GM12892 (cell line): ENCODE results near the gene GPR156.
A peak's percentile ranks its signal among the peaks of the same experiment; 100 is the strongest.
"Not testable (repeated sequence)": the region's sequence is repeated elsewhere in the genome, so short reads cannot be mapped to it uniquely, and the experiment has no call there.

Source experiments
- DNase-seq: peaks from one replicate; pipeline ENCODE4 v3.0.0; 2011; ENCODE audit not compliant: insufficient read length
- FAIRE-seq: peaks from 2 replicates; lab custom pipeline; 2011; peaks lifted over from hg19 to GRCh38; lab: Jason Lieb, UNC
- POLR2A ChIP-seq: IDR thresholded peaks from 2 replicates; pipeline ENCODE4 v1.6.1; 2011; ENCODE audit warnings: low read depth, low read length, control low read depth
- POLR2AphosphoS5 ChIP-seq: IDR thresholded peaks from 2 replicates; pipeline ENCODE4 v1.6.1; 2011; ENCODE audit warnings: low read depth, low read length, control low read depth
- TAF1 ChIP-seq: IDR thresholded peaks from 2 replicates; pipeline ENCODE4 v1.6.1; 2011; ENCODE audit warnings: low read depth, mild to moderate bottlenecking, control low read depth, low read length, borderline replicate concordance

GPR156 gene

DNA sequence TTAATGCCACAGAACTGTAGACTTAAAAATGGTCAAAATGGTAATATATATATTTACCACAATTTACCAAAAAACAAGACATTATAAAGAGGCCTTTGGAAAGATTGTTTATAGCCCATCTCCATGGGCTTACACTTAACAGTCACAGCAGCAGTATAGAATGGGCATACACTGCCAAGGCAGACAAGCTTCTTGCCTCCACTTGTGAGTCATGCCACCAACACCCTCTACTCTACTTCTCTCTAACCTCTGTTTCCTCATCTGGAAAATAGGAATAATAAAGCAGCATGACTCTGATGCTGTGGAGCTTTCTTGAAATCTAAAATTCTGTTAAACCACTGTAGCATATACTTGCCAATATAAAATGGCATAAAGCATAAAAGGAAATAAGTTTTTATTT is 14.4 kb upstream of the GPR156 start:
- no peak for FAIRE-seq
- no peak for DNase-seq
- TF ChIP-seq POLR2AphosphoS5 = no peak
- no peak for TF ChIP-seq TAF1
- TF ChIP-seq POLR2A = no peak

DNA sequence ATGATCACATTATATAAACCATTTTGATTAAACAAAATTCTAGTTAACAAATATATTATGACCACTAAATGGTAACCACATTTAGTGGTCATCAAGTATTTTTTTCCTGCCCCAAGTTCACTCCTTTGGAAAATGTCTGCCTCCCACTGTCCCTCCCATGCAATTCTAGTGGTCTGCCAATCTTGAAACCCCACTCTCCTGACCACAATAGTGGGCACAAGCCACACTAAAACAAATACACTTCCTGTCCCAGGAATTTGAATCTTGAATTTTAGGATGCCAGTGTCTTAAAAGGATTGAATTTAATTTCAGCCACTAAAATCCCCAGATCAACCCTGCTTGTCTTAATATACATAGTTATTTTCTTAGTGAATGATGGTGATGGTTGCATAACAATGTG is 14.0 kb upstream of the GPR156 start:
- FAIRE-seq = no peak
- DNase-seq = no peak
- TF ChIP-seq POLR2A (no peak), TAF1 (no peak), POLR2AphosphoS5 (no peak)

DNA sequence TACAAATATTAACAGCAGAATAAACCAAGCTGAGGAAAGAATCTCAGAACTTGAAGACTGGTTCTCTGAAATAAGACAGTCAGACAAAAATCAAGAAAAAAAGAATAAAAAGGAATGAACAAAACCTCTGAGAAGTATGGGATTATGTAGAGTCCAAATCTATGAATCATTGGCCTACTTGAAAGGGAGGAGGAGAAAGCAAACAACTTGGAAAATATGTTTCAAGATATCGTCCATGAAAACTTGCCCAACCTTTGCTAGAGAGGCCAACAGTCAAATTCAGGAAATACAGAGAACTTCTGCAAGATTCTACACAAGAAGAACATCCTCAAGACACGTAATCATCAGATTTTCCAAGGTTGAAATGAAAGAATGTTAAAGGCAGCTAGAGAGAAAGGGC is 6.5 kb upstream of the GPR156 start:
- DNase-seq, FAIRE-seq: not testable (repeated sequence)

DNA sequence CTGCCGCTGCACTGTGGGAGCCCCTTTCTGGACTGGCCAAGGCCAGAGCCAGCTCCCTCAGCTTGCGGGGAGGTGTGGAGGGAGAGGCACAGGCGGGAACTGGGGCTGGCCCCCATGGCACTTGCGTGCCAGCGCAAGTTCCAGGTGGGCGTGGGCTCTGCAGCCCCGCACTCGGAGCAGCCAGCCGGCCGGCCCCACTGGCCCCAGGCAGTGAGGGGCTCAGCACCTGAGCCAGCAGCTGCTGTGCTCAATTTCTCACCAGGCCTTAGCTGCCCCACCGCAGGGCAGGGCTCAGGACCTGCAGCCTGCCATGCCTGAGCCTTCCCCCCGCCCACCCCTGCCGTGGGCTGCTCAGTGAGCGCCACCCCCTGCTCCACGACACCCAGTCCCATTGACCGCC is 4.6 kb upstream of the GPR156 start:
- FAIRE-seq (no peak), DNase-seq (no peak)
- TF ChIP-seq TAF1 (no peak), POLR2AphosphoS5 (no peak), POLR2A (no peak)

DNA sequence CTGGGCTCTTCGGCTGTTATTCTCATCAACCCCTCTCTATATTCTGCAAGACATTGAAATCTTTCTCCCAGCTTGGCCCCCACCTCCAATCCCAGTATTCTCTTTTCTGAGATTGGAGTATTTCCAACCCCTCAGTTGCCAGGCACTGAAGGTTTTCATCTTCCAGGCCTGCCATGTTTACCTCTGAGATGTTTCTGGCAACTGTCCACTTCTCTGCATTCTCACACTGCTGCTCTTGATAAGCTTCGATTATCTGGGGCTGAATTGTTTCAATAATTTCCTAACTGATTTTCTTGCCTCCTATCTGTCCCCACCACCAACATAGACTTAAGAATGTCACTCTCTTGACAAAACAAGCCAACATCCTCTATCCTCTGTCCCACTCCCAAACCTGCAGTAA is 1.4 kb upstream of the GPR156 start:
- DNase-seq = no peak
- TF ChIP-seq POLR2A (no peak), POLR2AphosphoS5 (no peak), TAF1 (no peak)
- no peak for FAIRE-seq

DNA sequence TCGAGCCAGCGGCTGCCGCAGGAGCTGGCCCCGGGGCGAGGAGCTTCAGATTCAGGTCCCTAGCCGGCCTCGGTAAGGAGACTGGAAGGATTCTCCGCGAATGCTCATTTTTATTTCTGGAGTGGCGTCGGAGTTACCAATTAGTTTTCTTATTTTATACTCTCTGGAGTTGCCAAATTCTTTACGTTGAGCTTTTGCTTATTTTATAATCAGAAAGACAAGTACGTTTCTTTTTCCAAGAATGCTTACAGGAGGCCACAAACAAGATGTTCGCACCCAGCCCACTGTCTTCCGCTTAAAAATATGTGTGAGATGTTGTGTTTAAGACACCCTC is 453 bp upstream of the GPR156 start:
- DNase-seq = no peak
- TF ChIP-seq POLR2A (no peak), POLR2AphosphoS5 (no peak), TAF1 (no peak)
- no peak for FAIRE-seq

DNA sequence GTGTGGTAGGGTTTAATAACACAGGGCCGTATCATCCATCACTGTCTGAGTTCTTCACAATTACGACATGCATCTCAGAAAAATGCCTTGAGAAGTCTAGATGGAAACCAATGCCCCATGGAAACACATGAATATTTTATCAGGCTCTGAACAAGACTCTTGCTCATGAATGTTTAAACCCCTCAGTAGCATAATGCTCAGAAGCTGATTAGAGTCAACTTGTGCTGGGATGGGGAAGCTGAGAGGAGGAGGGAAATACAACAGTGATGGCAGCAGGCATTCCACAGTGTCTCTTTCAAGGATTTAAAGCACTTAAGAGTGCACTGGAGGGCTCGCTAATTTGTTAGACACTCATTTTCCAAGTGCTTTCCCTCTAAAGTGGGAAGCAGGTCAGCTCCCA is 3.8 kb downstream of the GPR156 start:
- TF ChIP-seq TAF1 = no peak
- TF ChIP-seq POLR2A = no peak
- TF ChIP-seq POLR2AphosphoS5 = no peak
- DNase-seq = no peak
- no peak for FAIRE-seq

DNA sequence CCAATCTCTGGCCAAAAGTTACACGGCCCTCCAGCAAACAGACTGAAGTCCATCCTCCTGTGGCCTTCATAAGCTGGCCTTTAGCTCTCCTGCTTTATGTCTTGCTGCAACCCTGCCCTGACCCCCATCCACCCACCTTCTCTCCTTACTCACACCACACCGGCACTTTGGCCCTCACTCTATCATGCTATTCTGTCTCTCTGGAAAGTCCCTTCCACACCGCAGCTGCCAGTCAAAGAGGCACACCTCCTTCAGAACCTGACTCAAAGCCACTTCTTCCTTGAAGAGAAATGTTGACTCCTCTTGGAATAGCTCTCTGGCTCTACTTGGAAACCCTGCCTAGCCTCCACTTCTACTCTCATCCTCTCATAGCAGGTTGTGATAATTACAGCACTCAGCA is 4.5 kb downstream of the GPR156 start:
- DNase-seq (no peak), FAIRE-seq (peak; percentile 36)
- TF ChIP-seq POLR2A (no peak), TAF1 (no peak), POLR2AphosphoS5 (no peak)

DNA sequence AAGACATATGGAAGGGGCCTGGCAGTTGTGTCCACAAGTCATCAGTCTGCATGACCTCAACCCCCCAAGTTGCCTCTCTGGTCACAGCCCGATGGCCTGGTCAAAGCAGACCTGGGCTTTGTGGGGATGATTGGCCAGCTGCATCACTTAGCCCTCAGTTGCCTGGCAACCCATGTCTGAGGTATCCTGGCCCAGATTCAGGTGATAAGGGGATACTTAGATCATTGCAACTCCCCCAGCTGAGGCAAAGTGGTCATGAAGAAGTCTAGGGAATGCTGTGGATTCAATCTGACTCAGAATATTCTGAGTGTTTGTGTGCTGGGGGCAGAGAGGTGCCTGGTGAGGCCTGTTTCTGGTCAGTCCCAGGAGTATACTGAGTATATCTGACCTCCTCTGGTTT is 5.0 kb downstream of the GPR156 start:
- TF ChIP-seq POLR2A (no peak), TAF1 (no peak), POLR2AphosphoS5 (no peak)
- DNase-seq (no peak), FAIRE-seq (no peak)

DNA sequence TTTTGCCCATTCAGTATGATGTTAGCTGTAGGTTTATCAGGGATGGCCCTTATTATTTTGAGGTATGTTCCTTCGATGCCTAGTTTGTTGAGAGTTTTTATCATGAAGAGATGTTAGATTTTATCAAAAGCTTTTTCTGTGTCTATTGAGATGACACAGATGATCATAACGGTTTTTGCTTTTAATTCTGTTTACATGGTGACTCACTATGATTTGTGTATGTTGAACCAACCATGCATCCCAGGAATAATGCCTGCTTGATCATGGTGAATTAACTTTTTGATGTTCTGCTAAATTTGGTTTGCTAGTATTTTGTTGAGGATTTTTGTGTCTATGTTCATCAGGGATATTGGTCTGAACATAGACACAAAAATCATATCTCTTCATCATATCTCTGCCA is 8.3 kb downstream of the GPR156 start:
- DNase-seq = no peak
- TF ChIP-seq POLR2A (no peak), POLR2AphosphoS5 (no peak), TAF1 (no peak)
- FAIRE-seq = no peak

DNA sequence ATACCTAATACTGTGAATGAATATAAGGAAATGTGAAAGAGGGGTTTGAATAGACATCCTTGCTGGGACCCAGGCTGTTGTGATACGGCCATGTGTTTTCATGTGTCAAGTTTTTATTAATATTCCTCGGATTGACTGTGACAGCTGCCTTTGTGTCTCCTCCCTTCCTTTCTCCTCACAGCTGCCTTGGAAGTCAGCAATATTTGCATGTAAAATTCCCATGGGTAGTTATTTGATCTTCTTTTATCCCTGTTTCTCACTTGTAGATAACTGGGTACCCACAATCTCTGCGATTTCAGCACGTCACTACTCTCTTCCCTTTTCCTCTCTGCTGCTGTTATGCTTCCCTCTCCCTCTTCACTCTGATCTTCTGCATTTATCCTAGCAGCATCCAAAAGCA is 9.4 kb downstream of the GPR156 start:
- no peak for DNase-seq
- TF ChIP-seq POLR2A = no peak
- no peak for TF ChIP-seq TAF1
- no peak for TF ChIP-seq POLR2AphosphoS5
- no peak for FAIRE-seq

DNA sequence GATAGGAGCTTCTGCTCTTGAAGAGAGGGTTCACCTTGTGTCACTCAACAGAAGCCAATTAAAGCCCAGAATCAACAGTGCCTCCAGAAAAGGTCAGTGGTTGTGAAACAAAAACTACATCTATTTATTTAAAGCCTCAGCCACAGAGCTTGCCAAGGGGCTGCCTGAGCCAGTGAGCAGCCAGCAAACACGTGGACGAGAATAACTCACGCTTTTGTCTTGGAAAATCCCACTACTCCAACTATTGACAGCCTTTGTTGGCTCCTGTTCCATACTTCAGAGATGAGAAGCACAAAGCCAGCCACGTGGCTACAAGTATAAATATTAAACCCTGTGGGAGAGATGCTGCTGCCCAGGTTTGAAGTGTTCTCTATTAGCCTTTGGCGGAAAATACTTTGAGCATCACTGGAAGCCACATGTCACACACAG is 10.3 kb downstream of the GPR156 start:
- DNase-seq (no peak), FAIRE-seq (no peak)
- no peak for TF ChIP-seq POLR2A
- TF ChIP-seq TAF1 = no peak
- TF ChIP-seq POLR2AphosphoS5 = no peak

DNA sequence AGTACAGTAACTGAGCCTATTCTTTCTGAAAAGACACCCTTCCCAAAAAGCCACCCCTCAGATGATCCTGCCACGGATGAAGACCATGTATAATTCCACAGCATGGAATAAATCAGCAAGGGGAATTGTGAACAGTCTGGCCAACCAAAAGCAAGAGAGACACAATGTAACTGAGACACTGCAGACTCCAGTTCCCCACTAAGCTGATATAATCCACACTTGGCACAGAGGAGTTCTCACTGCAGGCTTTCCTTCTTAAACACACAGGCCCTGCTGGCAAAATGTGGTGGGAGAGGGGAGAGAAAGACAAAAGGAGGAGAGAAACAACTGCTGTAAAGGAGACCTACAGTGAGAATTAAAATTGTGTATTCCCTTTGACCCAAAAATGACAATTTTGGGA is 12.7 kb downstream of the GPR156 start:
- no peak for DNase-seq
- no peak for TF ChIP-seq POLR2A
- TF ChIP-seq POLR2AphosphoS5 = no peak
- no peak for TF ChIP-seq TAF1
- FAIRE-seq = no peak
